ENCODE data around the gene EMD.

- TF ChIP-seq EZH2 (optimal IDR thresholded peaks at IDR 0.05; ENCODE audit: low read depth, low read length) = no peak
- TF ChIP-seq CTCF (IDR thresholded peaks at IDR 0.05; ENCODE audit: low read length) = no peak
Observed at GRCh38 chrX:154355776-154356140, 23.3 kb upstream of the EMD start.

All from MM.1S (cell line).